ENCODE measurements around the gene RORB. TPM values are rescaled to one million over a fixed set of nuclear protein-coding genes. Genes with fewer than 3 reads are reported as not detected.

Gene RORB
- total RNA-seq: not detected

GRCh38 chr9:74496819-74497747 is at the start of gene RORB:
TSS of gene RORB (plus strand) at chr9:74497335. CDS start at chr9:74497977, 642 bp downstream.
- DNase-seq: no peak

- DNase-seq: no peak
These were observed 49.5 kb upstream of the RORB start for GRCh38 chr9:74447451-74448193.

GRCh38 chr9:74449060-74449459 is 48.1 kb upstream of the RORB start:
- no peak for DNase-seq

- DNase-seq: no peak
These were observed 38.3 kb upstream of the RORB start for GRCh38 chr9:74458832-74459231.

- DNase-seq: no peak
These were observed 33.3 kb upstream of the RORB start for GRCh38 chr9:74463825-74464224.

- no peak for DNase-seq
These were observed 18.5 kb upstream of the RORB start for GRCh38 chr9:74478606-74479005.

- DNase-seq: no peak
These were observed 17.4 kb upstream of the RORB start for GRCh38 chr9:74479711-74480110.

GRCh38 chr9:74487395-74487794 is 9.7 kb upstream of the RORB start:
- no peak for DNase-seq

- no peak for DNase-seq
These were observed 3.6 kb upstream of the RORB start for GRCh38 chr9:74493512-74493911.

GRCh38 chr9:74494490-74494889 is 2.6 kb upstream of the RORB start:
- DNase-seq: no peak

GRCh38 chr9:74496406-74496805 is 729 bp upstream of the RORB start:
- DNase-seq: no peak

- no peak for DNase-seq
These were observed 849 bp downstream of the RORB start for GRCh38 chr9:74497748-74498620.

GRCh38 chr9:74498621-74499095 is 1.5 kb downstream of the RORB start:
- no peak for DNase-seq

GRCh38 chr9:74499111-74499601 is 2.0 kb downstream of the RORB start:
- no peak for DNase-seq

GRCh38 chr9:74499770-74500583 is 2.8 kb downstream of the RORB start:
- no peak for DNase-seq

GRCh38 chr9:74500584-74500924 is 3.4 kb downstream of the RORB start:
- no peak for DNase-seq

- no peak for DNase-seq
These were observed 4.4 kb downstream of the RORB start for GRCh38 chr9:74501570-74501969.

- no peak for DNase-seq
These were observed 6.1 kb downstream of the RORB start for GRCh38 chr9:74503219-74503618.

GRCh38 chr9:74503666-74504065 is 6.5 kb downstream of the RORB start:
- DNase-seq: no peak

- no peak for DNase-seq
These were observed 14.2 kb downstream of the RORB start for GRCh38 chr9:74511333-74511732.

- no peak for DNase-seq
These were observed 15.3 kb downstream of the RORB start for GRCh38 chr9:74512416-74512815.

GRCh38 chr9:74513221-74513620 is 16.1 kb downstream of the RORB start:
- no peak for DNase-seq

All from effector CD4-positive, alpha-beta T cell (primary cell).